ENCODE results near the gene TSPAN19.

TSPAN19 gene

DNA sequence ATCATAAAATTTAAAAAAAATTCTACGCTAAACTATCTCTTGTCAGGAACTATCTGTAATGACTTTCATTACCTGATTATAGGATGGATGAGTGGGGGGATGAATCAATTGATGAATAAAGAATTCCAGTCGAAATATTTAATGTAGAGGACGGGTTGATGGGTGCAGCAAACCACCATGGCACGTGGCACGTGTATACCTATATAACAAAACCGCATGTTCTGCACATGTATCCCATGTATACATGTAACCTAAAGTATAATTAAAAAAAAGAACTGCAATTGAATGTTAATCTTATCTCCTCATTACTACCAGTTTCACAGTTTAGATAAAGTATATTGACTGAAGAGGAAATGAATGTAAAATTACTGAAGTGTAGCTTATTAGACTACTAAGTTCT lies 23.5 kb upstream of the TSPAN19 start:
- no peak overlapping the region for H3K4me3 ChIP-seq (ENCODE audit: low read depth, low read length)
- CTCF ChIA-PET: interaction anchor here (0.7 to 4.9 kb wide), 6 partner anchors 11 to 186 kb away, joined by 3 to 68 read pairs (median 6); no protein-coding TSS in a partner anchor
- TF ChIP-seq, protein P1, sequence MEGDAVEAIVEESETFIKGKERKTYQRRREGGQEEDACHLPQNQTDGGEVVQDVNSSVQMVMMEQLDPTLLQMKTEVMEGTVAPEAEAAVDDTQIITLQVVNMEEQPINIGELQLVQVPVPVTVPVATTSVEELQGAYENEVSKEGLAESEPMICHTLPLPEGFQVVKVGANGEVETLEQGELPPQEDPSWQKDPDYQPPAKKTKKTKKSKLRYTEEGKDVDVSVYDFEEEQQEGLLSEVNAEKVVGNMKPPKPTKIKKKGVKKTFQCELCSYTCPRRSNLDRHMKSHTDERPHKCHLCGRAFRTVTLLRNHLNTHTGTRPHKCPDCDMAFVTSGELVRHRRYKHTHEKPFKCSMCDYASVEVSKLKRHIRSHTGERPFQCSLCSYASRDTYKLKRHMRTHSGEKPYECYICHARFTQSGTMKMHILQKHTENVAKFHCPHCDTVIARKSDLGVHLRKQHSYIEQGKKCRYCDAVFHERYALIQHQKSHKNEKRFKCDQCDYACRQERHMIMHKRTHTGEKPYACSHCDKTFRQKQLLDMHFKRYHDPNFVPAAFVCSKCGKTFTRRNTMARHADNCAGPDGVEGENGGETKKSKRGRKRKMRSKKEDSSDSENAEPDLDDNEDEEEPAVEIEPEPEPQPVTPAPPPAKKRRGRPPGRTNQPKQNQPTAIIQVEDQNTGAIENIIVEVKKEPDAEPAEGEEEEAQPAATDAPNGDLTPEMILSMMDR (IDR thresholded peaks at IDR 0.05; ENCODE audit: insufficient read depth, low read length, missing control alignments): no peak
- POLR2A ChIA-PET: no interaction called here
- DNase-seq (ENCODE audit: low read depth, low spot score): no peak

DNA sequence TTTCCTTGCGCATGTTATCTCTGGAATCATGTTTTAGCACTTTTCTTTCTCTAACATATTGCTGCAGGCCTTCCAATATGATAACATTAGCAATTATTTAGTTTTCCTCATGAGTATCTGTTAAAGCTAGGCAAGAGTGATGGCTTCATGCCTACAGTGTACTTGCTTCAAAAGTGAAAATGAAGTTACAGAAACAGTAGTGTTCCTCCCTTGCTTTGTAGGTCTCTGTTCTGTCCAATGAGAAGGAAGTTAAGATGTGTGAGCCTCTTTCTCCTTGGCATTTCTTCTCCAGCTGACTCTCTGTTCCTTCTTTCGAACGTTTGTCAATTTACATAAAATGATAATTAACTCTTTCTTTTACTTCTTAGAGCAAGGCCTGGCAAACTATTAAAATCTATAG lies 22.3 kb upstream of the TSPAN19 start:
- ChIA-PET CTCF (interaction anchor here (0.8 to 4.9 kb wide), 8 partner anchors 9 to 185 kb away, joined by 3 to 68 read pairs (median 6); no protein-coding TSS in a partner anchor), POLR2A (no interaction called here)
- no peak overlapping the region for H3K4me3 ChIP-seq (ENCODE audit: low read depth, low read length)
- TF ChIP-seq, protein P1 (IDR thresholded peaks at IDR 0.05; ENCODE audit: insufficient read depth, low read length, missing control alignments): no peak
- DNase-seq (ENCODE audit: low read depth, low spot score): no peak

DNA sequence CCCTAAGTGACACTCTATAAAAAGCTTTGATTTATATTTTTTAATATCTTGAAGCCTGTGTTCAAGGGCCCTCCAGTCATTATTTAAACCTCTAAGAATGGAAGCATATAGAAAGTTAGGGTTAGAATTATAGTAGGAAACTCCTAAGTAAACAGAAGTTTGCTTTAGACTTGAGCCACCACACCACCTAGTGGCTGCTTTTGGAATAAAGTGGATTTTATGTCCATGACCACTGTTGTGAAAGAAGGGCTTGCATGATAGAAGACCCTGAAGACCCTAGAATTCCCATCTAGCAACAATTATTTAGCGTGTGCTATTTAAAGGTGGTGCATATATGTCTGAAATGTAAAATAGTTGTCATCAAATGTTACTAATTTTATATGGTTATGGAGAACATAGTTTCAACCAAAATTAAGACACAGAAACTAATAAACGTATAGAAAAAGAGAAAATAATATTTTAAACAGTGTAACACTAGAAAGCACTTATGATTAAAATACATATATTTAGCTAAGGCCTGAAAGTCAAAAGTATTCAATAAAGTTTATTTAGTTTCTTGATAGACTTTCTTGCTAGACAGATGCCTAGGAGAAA lies 21.4 kb upstream of the TSPAN19 start:
- TF ChIP-seq, protein P1 (IDR thresholded peaks at IDR 0.05; ENCODE audit: insufficient read depth, low read length, missing control alignments): peak; percentile 55
- no peak for DNase-seq (ENCODE audit: low read depth, low spot score)
- ChIA-PET CTCF (interaction anchor here (0.7 to 4.9 kb wide), 13 partner anchors 8 to 192 kb away, joined by 3 to 68 read pairs (median 4); no protein-coding TSS in a partner anchor), POLR2A (no interaction called here)
- H3K4me3 ChIP-seq (ENCODE audit: low read depth, low read length): no peak overlapping the region

- ChIA-PET CTCF (interaction anchor here (0.9 to 2.0 kb wide), 3 partner anchors 13 to 169 kb away, joined by 3 to 11 read pairs (median 5); no protein-coding TSS in a partner anchor), POLR2A (no interaction called here)
- TF ChIP-seq, protein P1 (IDR thresholded peaks at IDR 0.05; ENCODE audit: insufficient read depth, low read length, missing control alignments): no peak
- no peak for DNase-seq (ENCODE audit: low read depth, low spot score)
- H3K4me3 ChIP-seq (ENCODE audit: low read depth, low read length): no peak overlapping the region
Observed at GRCh38 chr12:85043829-85044228, 7.8 kb upstream of the TSPAN19 start.

GRCh38 chr12:85041395-85041794 lies 5.3 kb upstream of the TSPAN19 start:
- CTCF ChIA-PET: interaction anchor here (2.5 kb wide), 1 partner anchor 15 kb away, joined by 7 read pairs; no protein-coding TSS in a partner anchor
- TF ChIP-seq, protein P1 (IDR thresholded peaks at IDR 0.05; ENCODE audit: insufficient read depth, low read length, missing control alignments): no peak
- DNase-seq (ENCODE audit: low read depth, low spot score): no peak

GRCh38 chr12:85036733-85037132 lies 656 bp upstream of the TSPAN19 start:
- no peak for DNase-seq (ENCODE audit: low read depth, low spot score)
- CTCF ChIA-PET: interaction anchor here (0.7 to 11.4 kb wide), 3 partner anchors 11 to 162 kb away, joined by 3 to 296 read pairs (median 3); no protein-coding TSS in a partner anchor
- POLR2A ChIA-PET: no interaction called here
- TF ChIP-seq, protein P1 (IDR thresholded peaks at IDR 0.05; ENCODE audit: insufficient read depth, low read length, missing control alignments): no peak
- peak overlapping the region; percentile 66 for H3K4me3 ChIP-seq (ENCODE audit: low read depth, low read length)

More at GRCh38 chr12:85041395-85041794, 5.3 kb upstream of the TSPAN19 start:
- POLR2A ChIA-PET: no interaction called here
- no peak overlapping the region for H3K4me3 ChIP-seq (ENCODE audit: low read depth, low read length)

Measured in AG04449 (cell line).